ENCODE data around the gene SYNJ2.
"Not testable (repeated sequence)": the region's sequence is repeated elsewhere in the genome, so short reads cannot be mapped to it uniquely, and the experiment has no call there.

Gene SYNJ2

GRCh38 chr6:157959451-157960227 lies 22.0 kb upstream of the SYNJ2 start:
- no peak for DNase-seq

GRCh38 chr6:157961153-157961831 lies 20.4 kb upstream of the SYNJ2 start:
- no peak for DNase-seq

GRCh38 chr6:157961832-157962575 lies 19.7 kb upstream of the SYNJ2 start:
- no peak for DNase-seq

- DNase-seq = no peak
Observed at GRCh38 chr6:157962601-157963302, 18.9 kb upstream of the SYNJ2 start.

GRCh38 chr6:157964100-157964499 lies 17.6 kb upstream of the SYNJ2 start:
- no peak for DNase-seq

- no peak for DNase-seq
Observed at GRCh38 chr6:157965387-157965786, 16.3 kb upstream of the SYNJ2 start.

GRCh38 chr6:157966589-157966977 lies 15.1 kb upstream of the SYNJ2 start:
- no peak for DNase-seq

GRCh38 chr6:157967020-157967419 lies 14.6 kb upstream of the SYNJ2 start:
- DNase-seq = no peak

- DNase-seq = no peak
Observed at GRCh38 chr6:157967486-157967885, 14.2 kb upstream of the SYNJ2 start.

GRCh38 chr6:157972177-157972576 lies 9.5 kb upstream of the SYNJ2 start:
- DNase-seq = not testable (repeated sequence)

GRCh38 chr6:157974341-157974894 lies 7.2 kb upstream of the SYNJ2 start:
- no peak for DNase-seq

- no peak for DNase-seq
Observed at GRCh38 chr6:157974967-157975366, 6.7 kb upstream of the SYNJ2 start.

GRCh38 chr6:157975456-157975855 lies 6.2 kb upstream of the SYNJ2 start:
- no peak for DNase-seq

GRCh38 chr6:157976345-157977175 lies 5.1 kb upstream of the SYNJ2 start:
- no peak for DNase-seq

- DNase-seq = no peak
Observed at GRCh38 chr6:157977176-157977804, 4.4 kb upstream of the SYNJ2 start.

GRCh38 chr6:157978021-157978783 lies 3.5 kb upstream of the SYNJ2 start:
- DNase-seq = no peak

- DNase-seq = no peak
Observed at GRCh38 chr6:157980288-157981131, 1.2 kb upstream of the SYNJ2 start.

GRCh38 chr6:157981132-157981394 lies 600 bp upstream of the SYNJ2 start:
- no peak for DNase-seq

GRCh38 chr6:157982102-157982562 lies 469 bp downstream of the SYNJ2 start:
- DNase-seq = peak; percentile 49
